K562 (cell line): ENCODE measurements around the gene RCC1. TPM values are rescaled to one million over a fixed set of nuclear protein-coding genes. Genes with fewer than 3 reads are reported as not detected.

Experiments used
- BCLAF1 ChIP-seq, 2 experiments: fragments of 450-650 bp in 1 of 2; IDR thresholded peaks; 2 replicates each; pipeline ENCODE4 v1.6.1; 2011 to 2017; ENCODE audit warnings: low read depth in 2 of 2, antibody characterized with exemption in 1 of 2, borderline replicate concordance in 1 of 2, low read length in 1 of 2, mild to moderate bottlenecking in 1 of 2, mixed read lengths in 1 of 2; ENCODE audit not compliant: control insufficient read depth in 1 of 2
- ETS2 ChIP-seq: IDR thresholded peaks from 2 replicates; pipeline ENCODE4 v1.6.1; 2016; ENCODE audit warnings: borderline replicate concordance, missing genetic modification characterization, mild to moderate bottlenecking, moderate library complexity, missing compliant biosample characterization; ENCODE audit not compliant: poor library complexity, severe bottlenecking
- HES1 ChIP-seq: fragments of 450-650 bp; IDR thresholded peaks from 2 replicates; pipeline ENCODE4 v1.6.1; 2016; ENCODE audit warnings: low read depth, mild to moderate bottlenecking, moderate library complexity
- MIER1 ChIP-seq: fragments of 450-650 bp; IDR thresholded peaks from 2 replicates; pipeline ENCODE4 v1.6.1; 2016; ENCODE audit warnings: antibody characterized with exemption, mild to moderate bottlenecking, low read depth
- PHF8 ChIP-seq: fragments of 200-600 bp; sonication (generic); IDR thresholded peaks from 2 replicates; pipeline ENCODE4 v1.6.1; 2012; ENCODE audit warnings: mixed run types, mild to moderate bottlenecking, inconsistent platforms, low read length, moderate library complexity, borderline replicate concordance
- POLR2A ChIP-seq: fragments of 450-650 bp; conservative IDR thresholded peaks from 2 replicates; pipeline ENCODE4 v1.6.1; 2016
- POLR3A ChIP-seq: IDR thresholded peaks from 2 replicates; pipeline ENCODE4 v1.6.1; 2011; ENCODE audit warnings: borderline replicate concordance, mild to moderate bottlenecking, moderate library complexity; ENCODE audit not compliant: insufficient read length, insufficient read depth; ENCODE audit errors: extremely low read depth
- RFX5 ChIP-seq: IDR thresholded peaks from 2 replicates; pipeline ENCODE4 v1.6.1; 2011; ENCODE audit warnings: low read depth, mild to moderate bottlenecking, improper control_type of control experiment, low read length
- RFX7 ChIP-seq: fragments of 250-450 bp; sonication (Bioruptor Pico); IDR thresholded peaks from 2 replicates; pipeline ENCODE4 v1.5.1; 2021; ENCODE audit warnings: mild to moderate bottlenecking
- USF2 ChIP-seq: sonication (generic); formaldehyde crosslinking; IDR thresholded peaks from 2 replicates; pipeline ENCODE4 v1.5.0; 2020; ENCODE audit warnings: missing genetic modification reagents
- ZFP30 ChIP-seq: fragments of 250-450 bp; sonication (Bioruptor Pico); IDR thresholded peaks from 2 replicates; pipeline ENCODE4 v1.8.0; 2022; ENCODE audit warnings: moderate library complexity, mild to moderate bottlenecking, inconsistent platforms, borderline replicate concordance
- ZNF253 ChIP-seq: fragments of 250-450 bp; sonication (Bioruptor Pico); conservative IDR thresholded peaks from 2 replicates; pipeline ENCODE4 v1.6.1; 2021; ENCODE audit warnings: mild to moderate bottlenecking
- ZNF589 ChIP-seq: fragments of 200-800 bp; sonication (Bioruptor generic); IDR thresholded peaks from 2 replicates; pipeline ENCODE4 v1.6.1; 2016; ENCODE audit warnings: low read depth, missing genetic modification characterization, missing compliant biosample characterization
- ZNF778 ChIP-seq: fragments of 450-650 bp; formaldehyde crosslinking; IDR thresholded peaks from 2 replicates; pipeline ENCODE4 v1.4.0; 2020; ENCODE audit warnings: mild to moderate bottlenecking, moderate library complexity
- polyA plus RNA-seq, 8 experiments: library from polyadenylated mRNA; depleted of rRNA in 4 of 8; stranded (reverse) in 5 of 8; unstranded in 3 of 8; fragments of >200 nt; fragmentation: Nextera tagmentation in 2 of 8; fragmentation: Illumina TruSeq in 1 of 8; extraction: Ambion mirVana in 2 of 8; extraction: Trizol in 1 of 8; gene quantifications; 2 replicates each; pipeline versions ENCODE4 v1.2.1 to v1.2.3, GENCODE V29; 2011 to 2014; ENCODE audit warnings: inconsistent platforms in 1 of 8, missing spikeins in 1 of 8
- total RNA-seq, 7 experiments: library from RNA; depleted of rRNA in 6 of 7; stranded (reverse); fragments of >200 nt in 6 of 7; fragmentation: Illumina TruSeq in 2 of 7; extraction: Trizol in 2 of 7; gene quantifications; 2 replicates each; pipeline versions ENCODE4 v1.2.1 to v1.2.3, GENCODE V29; 2011 to 2021; ENCODE audit warnings: low replicate concordance in 1 of 7
- TF ChIP-seq, protein P1 (sequence below): fragments of 200-800 bp; sonication (Bioruptor generic); IDR thresholded peaks from 2 replicates; pipeline ENCODE4 v1.6.1; 2017; ENCODE audit warnings: missing genetic modification characterization, missing compliant biosample characterization
- TF ChIP-seq, protein P2 (sequence below): fragments of 250-450 bp; sonication (Bioruptor Pico); IDR thresholded peaks from 2 replicates; pipeline ENCODE4 v1.5.0; 2021; ENCODE audit warnings: mild to moderate bottlenecking, moderate library complexity
- TF ChIP-seq, protein P3 (sequence below): fragments of 450-650 bp; formaldehyde crosslinking; IDR thresholded peaks from 2 replicates; pipeline ENCODE4 v1.4.0; 2022; ENCODE audit warnings: missing genetic modification characterization

The RCC1 gene
- total and polyA plus RNA-seq, 9 of the 15 experiments (the other 6 are each of a cell fraction or from before 2014, with no cell fraction given): 16.4 to 202 (median 107) TPM

GRCh38 chr1:28506907-28507246, 1.0 kb downstream of the RCC1 start (continued):
- TF ChIP-seq BCLAF1 (IDR thresholded peaks at IDR 0.05; ENCODE audit: borderline replicate concordance in 1 of 2, control insufficient read depth in 1 of 2, low read depth in 2 of 2, low read length in 1 of 2) (peak in 1 of 2 experiments; percentile 33; a peak in 1 of 4 replicates), HES1 (no peak), ZNF778 (0 out of 2 replicates have a peak, but pooled peaks have one; percentile 15), ZNF253 (CRISPR knock-in tag) (no peak), ZFP30 (CRISPR knock-in tag) (no peak), MIER1 (0 out of 2 replicates have a peak, but pooled peaks have one; percentile 32), RFX5 (no peak), PHF8 (no peak), RFX7 (CRISPR knock-in tag) (no peak), ZNF589 (no peak), POLR3A (no peak), USF2 (CRISPR knock-in tag) (no peak), POLR2A (no peak), ETS2 (no peak)
- TF ChIP-seq, protein P1, sequence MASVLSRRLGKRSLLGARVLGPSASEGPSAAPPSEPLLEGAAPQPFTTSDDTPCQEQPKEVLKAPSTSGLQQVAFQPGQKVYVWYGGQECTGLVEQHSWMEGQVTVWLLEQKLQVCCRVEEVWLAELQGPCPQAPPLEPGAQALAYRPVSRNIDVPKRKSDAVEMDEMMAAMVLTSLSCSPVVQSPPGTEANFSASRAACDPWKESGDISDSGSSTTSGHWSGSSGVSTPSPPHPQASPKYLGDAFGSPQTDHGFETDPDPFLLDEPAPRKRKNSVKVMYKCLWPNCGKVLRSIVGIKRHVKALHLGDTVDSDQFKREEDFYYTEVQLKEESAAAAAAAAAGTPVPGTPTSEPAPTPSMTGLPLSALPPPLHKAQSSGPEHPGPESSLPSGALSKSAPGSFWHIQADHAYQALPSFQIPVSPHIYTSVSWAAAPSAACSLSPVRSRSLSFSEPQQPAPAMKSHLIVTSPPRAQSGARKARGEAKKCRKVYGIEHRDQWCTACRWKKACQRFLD (CRISPR knock-in tag): no peak
- TF ChIP-seq, protein P2, sequence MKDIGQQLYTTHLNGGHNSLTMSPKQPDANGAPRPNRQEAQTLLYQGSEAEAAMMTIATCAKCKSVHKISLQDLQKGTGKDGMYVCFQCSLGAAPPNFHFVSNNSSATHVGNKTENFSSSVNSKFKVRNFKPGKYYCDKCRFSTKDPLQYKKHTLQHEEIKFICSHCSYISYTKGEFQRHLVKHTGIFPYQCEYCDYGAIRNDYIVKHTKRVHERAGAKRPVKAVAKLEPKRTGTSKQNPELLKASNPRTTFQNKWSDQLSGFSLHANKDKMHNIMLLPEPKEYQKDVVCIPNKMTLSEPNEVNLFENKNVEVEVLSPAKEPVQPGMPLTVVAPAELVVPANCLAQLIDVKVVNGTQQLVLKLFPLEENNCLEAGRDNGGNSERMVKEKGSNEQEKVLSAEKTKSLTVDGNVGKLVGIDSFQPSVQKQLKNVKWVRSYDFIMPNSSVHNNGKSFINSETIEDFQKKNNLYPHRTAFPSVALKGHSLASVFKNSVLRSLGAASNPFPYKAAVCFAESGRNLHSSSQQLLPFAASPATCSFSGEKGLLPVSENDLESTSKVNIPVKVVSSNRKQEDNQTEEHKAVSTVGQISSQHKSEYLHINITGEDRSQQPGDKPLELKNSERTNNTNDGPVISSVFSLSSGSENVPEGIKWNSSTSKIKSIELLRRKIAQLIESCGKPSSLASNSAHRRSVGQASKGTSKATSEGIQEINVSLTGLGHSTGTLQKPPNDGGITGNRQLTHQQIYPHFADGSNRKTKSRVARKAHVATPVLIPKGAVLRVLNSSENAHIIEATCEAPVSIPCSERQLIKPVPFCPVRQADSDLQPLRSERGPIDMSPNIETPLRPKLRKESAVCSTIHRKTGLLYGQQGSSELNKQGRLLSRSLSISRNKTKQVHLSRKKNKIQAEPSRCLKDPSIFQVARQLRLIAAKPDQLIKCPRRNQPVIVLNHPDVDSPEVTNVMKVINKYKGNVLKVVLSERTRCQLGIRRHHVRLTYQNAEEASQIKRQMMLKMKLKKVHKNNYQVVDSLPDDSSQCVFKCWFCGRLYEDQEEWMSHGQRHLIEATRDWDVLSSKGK: no peak
- TF ChIP-seq, protein P3, sequence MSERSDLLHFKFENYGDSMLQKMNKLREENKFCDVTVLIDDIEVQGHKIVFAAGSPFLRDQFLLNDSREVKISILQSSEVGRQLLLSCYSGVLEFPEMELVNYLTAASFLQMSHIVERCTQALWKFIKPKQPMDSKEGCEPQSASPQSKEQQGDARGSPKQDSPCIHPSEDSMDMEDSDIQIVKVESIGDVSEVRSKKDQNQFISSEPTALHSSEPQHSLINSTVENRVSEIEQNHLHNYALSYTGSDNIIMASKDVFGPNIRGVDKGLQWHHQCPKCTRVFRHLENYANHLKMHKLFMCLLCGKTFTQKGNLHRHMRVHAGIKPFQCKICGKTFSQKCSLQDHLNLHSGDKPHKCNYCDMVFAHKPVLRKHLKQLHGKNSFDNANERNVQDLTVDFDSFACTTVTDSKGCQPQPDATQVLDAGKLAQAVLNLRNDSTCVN (CRISPR knock-in tag): no peak; the same call in 1 of the 2 replicates
